Thyroid gland (tissue), 4 donors: ENCODE measurements around the gene PPP1R9A.

Experiments
- POLR2A ChIP-seq, 2 donors: fragments of 450-650 bp; IDR thresholded peaks; one replicate each; pipeline ENCODE4 v1.6.1; 2017; ENCODE audit warnings: antibody characterized with exemption in 2 of 2, mild to moderate bottlenecking in 2 of 2, moderate library complexity in 1 of 2
- TF ChIP-seq, protein P1 (sequence below), 6 experiments: fragments of 200-600 bp in 3 of 6; fragments of 450-650 bp in 3 of 6; sonication (generic) in 3 of 6; IDR thresholded peaks; one replicate each; pipeline ENCODE4 v1.5.1; 2016 to 2019; ENCODE audit warnings: antibody characterized with exemption in 6 of 6, mild to moderate bottlenecking in 2 of 6, inconsistent platforms in 1 of 6, moderate library complexity in 1 of 6

DNA sequence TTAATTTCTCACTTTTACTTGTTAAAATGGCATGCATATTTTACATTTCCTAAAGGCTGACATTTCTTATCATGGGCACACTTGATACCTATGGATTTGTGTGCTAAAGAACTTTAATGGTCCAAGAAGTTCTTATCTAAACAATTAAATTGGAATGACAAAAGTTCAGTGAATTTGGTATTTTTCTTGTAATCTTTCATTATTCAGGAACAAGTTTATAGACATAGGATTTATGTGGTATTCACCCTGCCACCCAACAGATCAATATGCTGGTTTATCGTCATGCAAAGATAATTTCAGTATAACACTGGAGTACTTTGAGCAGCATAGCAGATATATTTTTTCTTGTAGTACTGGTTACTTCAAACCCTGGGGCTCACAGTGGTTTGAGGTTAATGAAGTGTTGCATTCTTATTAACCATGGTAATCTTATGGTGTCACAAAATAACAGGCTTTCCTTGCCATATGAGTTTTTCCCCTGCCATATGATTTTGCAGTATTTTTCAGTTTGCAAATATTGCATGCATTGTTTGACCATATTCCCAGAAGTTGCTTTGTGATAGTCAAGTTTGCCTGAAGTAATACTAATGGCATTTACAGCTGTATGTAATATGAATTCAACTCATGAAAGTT, 148.8 kb downstream of the PPP1R9A start:
- TF ChIP-seq POLR2A (IDR thresholded peaks at IDR 0.05) = no peak
- TF ChIP-seq, protein P1, sequence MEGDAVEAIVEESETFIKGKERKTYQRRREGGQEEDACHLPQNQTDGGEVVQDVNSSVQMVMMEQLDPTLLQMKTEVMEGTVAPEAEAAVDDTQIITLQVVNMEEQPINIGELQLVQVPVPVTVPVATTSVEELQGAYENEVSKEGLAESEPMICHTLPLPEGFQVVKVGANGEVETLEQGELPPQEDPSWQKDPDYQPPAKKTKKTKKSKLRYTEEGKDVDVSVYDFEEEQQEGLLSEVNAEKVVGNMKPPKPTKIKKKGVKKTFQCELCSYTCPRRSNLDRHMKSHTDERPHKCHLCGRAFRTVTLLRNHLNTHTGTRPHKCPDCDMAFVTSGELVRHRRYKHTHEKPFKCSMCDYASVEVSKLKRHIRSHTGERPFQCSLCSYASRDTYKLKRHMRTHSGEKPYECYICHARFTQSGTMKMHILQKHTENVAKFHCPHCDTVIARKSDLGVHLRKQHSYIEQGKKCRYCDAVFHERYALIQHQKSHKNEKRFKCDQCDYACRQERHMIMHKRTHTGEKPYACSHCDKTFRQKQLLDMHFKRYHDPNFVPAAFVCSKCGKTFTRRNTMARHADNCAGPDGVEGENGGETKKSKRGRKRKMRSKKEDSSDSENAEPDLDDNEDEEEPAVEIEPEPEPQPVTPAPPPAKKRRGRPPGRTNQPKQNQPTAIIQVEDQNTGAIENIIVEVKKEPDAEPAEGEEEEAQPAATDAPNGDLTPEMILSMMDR (IDR thresholded peaks at IDR 0.05) = no peak
